HG03520 (cell line): Measurements from ENCODE around the gene KDSR.

Source experiments
- ATAC-seq: cut with Tn5 transposase; IDR thresholded peaks from one replicate; pipeline ENCODE4 v1.9.1; 2021; ENCODE audit warnings: mild to moderate bottlenecking, moderate library complexity; ENCODE audit not compliant: unreplicated experiment

The KDSR gene, protein sequence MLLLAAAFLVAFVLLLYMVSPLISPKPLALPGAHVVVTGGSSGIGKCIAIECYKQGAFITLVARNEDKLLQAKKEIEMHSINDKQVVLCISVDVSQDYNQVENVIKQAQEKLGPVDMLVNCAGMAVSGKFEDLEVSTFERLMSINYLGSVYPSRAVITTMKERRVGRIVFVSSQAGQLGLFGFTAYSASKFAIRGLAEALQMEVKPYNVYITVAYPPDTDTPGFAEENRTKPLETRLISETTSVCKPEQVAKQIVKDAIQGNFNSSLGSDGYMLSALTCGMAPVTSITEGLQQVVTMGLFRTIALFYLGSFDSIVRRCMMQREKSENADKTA

DNA sequence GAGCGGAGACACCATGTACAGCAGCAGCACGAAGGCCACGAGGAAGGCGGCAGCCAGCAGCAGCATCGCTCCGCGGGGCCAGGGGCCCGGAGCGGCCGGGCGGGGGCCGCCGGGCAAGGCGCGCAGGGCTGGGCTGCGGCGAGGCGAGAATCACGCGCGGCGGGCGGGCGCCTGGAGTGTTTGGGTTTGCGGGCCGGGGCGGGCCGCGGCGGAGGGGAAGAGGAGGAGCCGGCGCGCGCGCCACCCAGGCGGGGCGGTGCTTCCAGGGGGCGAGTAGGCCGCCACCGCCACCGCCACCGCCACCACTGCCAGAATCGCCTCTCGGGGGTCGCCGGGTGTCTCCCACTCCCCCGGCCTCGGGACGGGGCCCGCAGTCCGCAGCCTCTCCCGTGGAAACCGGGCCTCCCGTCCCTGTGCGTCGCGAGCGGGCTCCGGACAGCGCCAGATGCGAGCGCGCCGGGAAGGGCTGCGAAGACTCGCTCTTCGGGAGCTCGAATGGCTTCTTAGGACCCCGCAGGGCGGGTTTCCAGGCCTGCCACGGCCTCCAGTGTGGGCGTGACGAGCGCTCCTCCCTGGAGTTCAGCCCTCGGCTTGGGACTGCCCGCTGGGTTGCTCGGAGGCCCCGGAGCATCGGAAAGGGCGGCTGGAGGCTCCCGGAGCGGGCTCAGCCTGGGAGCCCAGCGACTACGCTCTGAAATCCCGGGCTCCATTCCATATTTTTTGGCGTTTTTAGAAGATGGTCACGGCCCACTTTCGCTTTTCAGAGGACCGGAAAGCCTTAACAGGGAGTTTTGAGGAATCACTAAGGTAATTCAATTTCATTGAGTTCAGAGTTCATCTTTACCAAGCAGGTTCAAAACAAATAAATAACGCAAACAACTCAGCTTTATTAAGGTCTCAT lies at the start of gene KDSR:
TSS of gene KDSR (minus strand) at position 154 of the 901 bp plus-strand sequence. CDS start at position 66, 88 bp downstream.
- peak; percentile 81 for ATAC-seq

GRCh38 chr18:63412953-63413352 lies 45.9 kb upstream of the KDSR start:
- no peak for ATAC-seq

GRCh38 chr18:63410792-63411191 lies 43.8 kb upstream of the KDSR start:
- no peak for ATAC-seq

DNA sequence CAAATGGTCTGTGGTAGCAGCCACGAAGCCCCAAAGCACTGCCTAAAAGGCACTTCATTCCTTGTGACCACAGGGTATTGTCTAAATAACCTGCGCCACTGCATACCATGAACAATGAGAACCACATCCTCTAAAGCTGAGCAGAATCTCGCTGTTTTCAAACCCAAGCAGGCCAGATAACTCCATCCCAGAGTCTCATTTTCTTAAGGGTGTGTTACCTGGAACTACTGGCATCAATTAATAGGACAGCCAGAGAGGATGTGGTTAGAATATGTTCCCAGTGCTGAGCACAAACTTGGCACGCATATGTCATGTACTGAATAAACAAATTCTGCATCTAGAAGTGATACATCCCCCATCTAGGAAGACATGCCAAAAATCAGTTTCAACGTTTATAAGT lies 42.3 kb upstream of the KDSR start:
- ATAC-seq: no peak

DNA sequence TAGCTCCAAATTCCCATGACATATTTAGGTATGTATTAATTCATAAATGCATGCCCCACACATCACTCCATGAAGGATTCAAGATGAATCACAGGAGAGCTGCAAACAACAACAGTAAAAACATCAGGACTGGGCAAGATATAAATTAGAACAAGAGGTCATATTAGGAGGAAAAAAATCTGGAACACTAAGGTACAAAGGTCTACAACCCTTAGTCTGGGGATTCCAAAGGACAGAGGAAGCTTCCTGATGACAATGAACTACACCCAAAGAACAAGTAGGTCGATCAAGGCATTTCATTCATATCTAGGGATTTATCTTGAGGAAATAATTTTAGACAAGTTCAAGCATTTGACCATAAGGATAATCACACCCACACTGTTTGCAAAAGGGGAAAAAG lies 40.7 kb upstream of the KDSR start:
- no peak for ATAC-seq

DNA sequence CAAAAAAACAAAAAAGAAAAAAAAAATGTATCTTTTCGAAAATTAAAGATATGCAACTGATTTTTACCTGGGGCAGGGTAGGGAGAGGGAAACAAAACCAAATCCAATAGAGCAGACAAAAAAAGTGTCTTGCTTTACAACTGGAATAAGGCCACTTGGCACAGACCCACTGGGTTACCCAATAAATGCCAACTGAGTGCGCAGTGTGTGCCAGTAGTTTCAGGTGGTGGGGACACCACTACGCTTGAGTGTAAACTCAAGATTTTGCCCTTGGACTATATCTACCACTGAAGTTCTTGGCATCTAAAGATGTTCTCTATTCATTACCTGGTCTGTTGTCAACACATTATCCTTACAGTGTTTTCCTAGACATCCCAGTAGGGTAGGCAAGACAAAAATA lies 39.0 kb upstream of the KDSR start:
- ATAC-seq: no peak

DNA sequence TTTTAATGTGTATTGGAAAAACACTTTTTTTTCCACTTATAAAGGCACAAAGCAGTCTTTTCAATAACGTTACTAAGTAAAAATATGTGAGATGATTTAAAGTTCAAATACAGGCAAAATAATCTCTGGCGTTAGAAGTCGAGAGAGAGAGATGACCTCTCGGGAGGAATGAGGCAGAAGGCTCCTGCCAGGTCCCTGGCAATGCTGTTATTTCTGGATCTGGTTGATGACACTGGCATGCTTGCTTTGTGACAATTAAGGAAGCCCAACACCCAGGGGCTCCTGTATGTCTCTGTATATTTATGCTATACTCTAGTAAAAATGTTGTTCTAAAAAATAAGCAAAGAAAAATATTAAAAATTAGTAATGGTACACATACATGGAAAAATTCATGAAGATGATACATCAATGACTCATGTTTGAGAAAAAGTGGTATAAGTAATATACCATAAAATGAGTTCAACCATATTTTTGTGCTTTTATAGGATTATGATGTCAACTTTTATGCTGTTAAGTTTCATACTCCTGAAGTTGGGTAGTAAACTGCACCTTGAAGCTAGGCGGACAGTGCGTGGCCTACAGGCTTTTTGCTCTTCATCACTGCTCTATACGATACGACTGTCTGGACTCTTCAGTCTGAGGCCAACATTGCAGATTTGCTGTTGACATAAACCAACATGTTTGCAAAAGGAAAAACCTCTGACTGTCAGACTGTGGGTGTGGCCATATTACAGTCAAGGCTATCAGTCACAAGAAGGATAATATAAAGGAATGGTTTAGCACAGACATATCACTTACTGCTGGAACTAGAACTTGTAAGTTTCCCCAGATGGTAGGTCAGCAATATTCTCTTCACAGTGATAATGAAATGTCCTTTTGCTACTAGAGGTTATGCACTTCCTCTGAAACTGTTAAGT lies 35.5 kb upstream of the KDSR start:
- ATAC-seq: no peak

DNA sequence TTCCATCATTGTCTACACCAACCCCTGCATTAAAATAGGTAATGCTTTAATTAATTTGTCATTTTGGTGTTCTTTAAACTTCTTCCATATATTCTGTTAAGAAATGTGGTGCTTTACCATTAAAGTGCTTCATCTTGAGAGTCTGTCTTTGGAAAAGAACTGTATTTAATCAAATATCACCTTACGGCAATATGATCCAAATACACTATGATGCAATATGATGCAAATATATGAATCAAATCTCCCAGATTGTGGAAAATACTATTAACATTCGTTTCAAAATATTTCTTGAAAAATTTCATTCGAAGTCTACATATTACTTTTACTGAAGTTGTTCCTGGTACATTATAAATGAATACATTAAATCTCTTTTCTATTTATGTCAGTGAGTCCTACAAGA lies 32.3 kb upstream of the KDSR start:
- ATAC-seq: no peak

DNA sequence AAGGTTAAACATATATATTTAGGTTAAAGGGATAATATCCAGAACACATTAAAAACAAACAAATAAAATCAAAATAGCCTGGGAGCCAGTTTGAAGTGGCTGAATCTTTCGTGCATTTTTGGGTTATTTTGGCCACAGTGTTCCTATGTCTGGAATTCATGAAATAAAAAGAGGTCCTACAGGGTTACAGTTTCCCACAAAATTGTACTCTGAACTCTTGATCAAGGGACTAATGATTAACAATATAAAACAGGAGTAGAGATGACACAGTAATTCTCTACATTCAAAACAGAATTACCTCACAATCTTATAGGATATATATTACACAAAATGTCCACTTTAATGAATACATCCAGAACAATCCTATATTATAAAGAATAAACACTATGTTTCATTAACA lies 30.3 kb upstream of the KDSR start:
- ATAC-seq: no peak

DNA sequence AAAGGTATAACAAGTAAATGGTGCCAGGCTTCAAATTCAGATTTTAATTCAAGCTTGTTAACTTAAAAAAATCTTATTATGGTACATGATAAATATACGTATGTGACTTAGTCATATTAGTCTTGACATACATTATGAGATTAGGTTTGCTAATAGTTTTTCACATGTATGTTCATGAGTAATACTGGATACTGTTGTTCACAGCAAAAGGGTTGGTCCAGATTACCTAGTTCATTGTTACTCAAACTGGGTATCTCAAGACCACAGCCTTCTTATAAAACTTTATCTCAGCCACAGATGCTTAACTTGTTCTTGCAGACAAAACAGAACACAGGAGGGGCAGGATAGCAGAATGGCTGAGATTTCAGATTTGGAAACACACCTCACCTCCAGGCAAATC lies 28.5 kb upstream of the KDSR start:
- ATAC-seq: no peak

DNA sequence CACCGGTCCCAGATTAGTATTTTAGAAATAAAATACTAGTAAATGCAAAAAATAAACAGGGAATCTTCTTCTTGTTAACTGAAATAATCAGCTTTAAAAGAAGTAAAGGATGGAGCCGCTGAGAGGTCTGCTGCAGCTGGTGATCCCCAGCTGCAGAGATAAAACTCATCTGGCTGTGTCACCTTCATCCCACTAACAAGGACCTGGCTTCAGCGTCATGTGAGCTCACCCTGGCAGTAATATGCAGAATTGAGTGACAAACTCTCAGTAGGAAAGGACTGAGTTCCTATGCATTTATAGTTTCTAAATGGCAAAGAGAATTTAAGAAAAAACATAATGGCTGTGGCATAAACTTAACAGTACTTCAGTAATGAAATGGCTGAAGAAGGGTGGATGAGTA lies 27.9 kb upstream of the KDSR start:
- ATAC-seq: no peak

DNA sequence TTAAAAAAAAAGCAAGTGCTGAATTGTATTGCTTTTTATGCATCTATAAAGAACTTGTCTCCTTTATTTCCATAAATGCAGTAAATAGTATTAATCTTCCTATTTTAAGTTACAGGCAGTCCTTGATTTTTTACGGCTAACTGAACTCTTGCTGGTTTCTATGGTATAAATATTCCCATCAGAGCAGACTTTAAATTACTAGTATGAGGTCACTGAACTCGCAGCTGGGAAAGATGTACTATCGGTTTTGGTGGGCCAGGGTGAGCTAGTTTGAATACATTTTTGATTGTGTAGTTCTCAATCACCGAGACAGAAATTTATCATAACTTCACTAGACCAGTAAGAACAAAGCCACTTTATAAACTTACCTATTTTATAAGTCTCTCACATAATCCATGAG lies 20.9 kb upstream of the KDSR start:
- no peak for ATAC-seq

- ATAC-seq: no peak
These were observed 15.8 kb upstream of the KDSR start for GRCh38 chr18:63382843-63383242.

GRCh38 chr18:63379639-63379962 lies 12.6 kb upstream of the KDSR start:
- ATAC-seq: no peak

- no peak for ATAC-seq
These were observed 12.1 kb upstream of the KDSR start for GRCh38 chr18:63378919-63379638.

GRCh38 chr18:63377275-63377980 lies 10.4 kb upstream of the KDSR start:
- ATAC-seq: no peak

GRCh38 chr18:63376538-63376937 lies 9.5 kb upstream of the KDSR start:
- ATAC-seq: no peak

DNA sequence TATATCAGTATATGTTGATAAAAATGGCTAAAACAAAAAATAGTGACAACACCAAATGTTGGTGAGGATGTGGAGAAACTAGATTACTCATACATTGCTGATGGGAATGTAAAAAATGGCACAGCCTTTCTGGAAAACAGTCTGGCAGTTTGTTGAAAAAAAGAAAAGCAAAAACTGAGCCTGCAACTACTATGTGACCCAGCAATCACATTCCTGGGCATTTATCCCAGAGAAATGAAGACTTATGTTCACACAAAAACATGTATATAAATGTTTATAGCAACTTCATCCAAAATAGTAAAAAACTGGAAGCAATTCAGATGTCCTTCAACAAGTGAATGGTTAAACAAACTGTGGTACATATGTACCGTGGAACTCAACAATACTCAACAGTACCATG lies 7.5 kb upstream of the KDSR start:
- no peak for ATAC-seq

DNA sequence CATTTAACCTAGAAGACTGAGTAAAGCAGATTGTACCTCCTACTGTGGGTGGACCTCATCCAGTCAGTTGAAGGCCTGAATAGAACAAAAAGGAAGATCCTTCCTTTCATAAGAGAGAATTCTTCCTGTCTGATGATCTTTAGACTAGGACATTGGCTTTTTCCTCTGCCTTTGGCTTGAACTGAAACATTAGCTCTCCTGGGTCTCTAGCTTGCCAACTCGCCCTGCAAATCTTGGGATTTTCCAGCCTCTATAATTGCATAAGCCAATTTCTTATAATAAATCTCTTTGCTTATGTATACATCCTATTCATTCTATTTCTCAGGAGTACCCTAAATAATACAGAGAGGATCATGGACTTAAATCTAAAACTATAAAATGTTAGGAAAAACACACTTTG lies 6.2 kb upstream of the KDSR start:
- no peak for ATAC-seq

DNA sequence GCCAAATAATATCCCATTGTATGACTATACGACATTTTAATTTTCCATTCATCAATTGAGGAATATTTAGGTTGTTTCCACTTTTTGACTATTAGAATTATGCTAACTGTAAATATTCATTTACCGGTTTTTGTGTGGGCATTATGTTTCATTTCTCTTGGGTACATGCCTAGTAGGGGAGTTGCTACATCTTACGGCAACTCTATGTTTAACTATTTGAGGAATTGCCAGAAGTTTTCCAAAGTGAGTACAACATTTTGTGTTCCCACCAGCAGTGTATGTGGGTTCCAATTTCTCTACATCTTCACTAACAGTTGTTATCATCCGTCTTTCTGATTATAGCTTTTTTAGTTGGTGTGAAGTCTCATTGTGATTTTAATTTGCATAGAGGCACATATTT lies 1.6 kb upstream of the KDSR start:
- ATAC-seq: no peak
